Sigmoid colon (tissue), 3 donors: ENCODE results near the gene TMEM132D.

Experiments used
- POLR2A ChIP-seq, 2 donors: fragments of 450-650 bp; IDR thresholded peaks; one replicate each; pipeline ENCODE4 v1.6.1; 2016; ENCODE audit warnings: antibody characterized with exemption in 2 of 2, mild to moderate bottlenecking in 2 of 2, moderate library complexity in 2 of 2
- TF ChIP-seq, protein P1 (sequence below), 4 experiments: fragments of 450-650 bp in 3 of 4; fragments of 200-600 bp in 1 of 4; IDR thresholded peaks; one replicate each; pipeline ENCODE4 v1.5.1; 2016 to 2019; ENCODE audit warnings: antibody characterized with exemption in 4 of 4, mild to moderate bottlenecking in 3 of 4, moderate library complexity in 2 of 4

DNA sequence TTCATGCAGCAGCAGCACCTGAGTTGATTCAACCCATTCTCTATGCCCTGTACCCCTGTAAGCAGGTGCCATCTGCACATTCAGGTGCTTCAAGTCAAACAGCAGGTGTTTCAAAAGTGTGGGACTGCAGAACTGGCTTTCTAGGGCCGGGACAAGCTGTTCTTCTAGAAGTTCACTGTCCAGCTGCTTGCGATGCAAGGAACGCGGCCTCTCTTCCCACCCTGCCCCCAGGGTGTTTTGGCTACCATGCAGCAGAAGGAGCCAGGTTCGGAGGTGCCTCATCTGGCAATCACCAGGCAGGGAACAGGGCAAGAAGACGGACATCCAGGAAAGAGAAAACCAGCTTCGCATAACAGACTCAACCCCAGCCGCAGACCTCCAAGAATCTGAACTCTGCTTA is 35.2 kb downstream of the TMEM132D start:
- TF ChIP-seq, protein P1, sequence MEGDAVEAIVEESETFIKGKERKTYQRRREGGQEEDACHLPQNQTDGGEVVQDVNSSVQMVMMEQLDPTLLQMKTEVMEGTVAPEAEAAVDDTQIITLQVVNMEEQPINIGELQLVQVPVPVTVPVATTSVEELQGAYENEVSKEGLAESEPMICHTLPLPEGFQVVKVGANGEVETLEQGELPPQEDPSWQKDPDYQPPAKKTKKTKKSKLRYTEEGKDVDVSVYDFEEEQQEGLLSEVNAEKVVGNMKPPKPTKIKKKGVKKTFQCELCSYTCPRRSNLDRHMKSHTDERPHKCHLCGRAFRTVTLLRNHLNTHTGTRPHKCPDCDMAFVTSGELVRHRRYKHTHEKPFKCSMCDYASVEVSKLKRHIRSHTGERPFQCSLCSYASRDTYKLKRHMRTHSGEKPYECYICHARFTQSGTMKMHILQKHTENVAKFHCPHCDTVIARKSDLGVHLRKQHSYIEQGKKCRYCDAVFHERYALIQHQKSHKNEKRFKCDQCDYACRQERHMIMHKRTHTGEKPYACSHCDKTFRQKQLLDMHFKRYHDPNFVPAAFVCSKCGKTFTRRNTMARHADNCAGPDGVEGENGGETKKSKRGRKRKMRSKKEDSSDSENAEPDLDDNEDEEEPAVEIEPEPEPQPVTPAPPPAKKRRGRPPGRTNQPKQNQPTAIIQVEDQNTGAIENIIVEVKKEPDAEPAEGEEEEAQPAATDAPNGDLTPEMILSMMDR (IDR thresholded peaks at IDR 0.05), result no peak
- no peak for TF ChIP-seq POLR2A (IDR thresholded peaks at IDR 0.05)
